GM18508 (cell line): ENCODE measurements around the gene RAB40B.

Experiments
- ATAC-seq: cut with Tn5 transposase; IDR thresholded peaks from one replicate; pipeline ENCODE4 v1.9.1; 2021; ENCODE audit warnings: moderate number of reproducible peaks; ENCODE audit not compliant: insufficient read depth, unreplicated experiment

The RAB40B gene

DNA sequence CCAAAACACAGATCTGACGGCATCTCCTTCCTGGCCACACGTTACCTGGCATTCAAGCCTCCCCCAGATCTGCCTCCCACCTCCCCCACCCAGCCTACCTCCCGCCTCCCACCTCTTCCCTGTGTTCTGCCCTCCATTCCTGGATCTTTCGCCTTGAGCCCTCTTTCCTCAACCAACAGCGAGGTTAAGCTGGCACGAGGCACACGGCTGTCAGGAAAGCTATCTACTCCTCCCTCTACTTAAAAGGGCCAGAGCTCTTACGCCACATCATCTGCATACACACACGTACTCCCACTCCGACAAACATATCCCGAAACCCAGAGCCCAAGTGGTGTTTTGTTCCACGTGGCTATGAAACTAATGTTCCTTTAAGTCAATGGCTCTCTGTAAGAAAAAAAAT lies 68.3 kb downstream of the RAB40B start:
- ATAC-seq, result no peak

DNA sequence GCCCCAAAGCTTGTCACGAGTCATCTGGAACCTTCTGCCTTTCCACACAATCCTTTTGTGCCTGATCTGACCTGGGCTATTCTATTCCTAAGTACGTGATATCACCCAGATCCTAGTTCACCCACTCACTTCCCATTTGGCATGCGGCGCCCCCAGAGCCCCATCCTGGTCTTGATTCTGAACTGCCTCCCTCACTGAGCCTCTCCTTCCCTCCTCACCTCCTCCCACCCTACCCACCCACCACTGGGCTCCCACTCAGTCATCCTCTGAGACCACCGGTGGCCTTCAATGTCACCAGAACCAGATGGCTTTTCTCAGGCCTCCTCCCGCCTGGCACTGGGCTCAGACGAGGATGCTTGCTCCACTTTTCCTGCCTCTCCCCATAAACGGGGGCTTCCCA lies 68.8 kb downstream of the RAB40B start:
- no peak for ATAC-seq

DNA sequence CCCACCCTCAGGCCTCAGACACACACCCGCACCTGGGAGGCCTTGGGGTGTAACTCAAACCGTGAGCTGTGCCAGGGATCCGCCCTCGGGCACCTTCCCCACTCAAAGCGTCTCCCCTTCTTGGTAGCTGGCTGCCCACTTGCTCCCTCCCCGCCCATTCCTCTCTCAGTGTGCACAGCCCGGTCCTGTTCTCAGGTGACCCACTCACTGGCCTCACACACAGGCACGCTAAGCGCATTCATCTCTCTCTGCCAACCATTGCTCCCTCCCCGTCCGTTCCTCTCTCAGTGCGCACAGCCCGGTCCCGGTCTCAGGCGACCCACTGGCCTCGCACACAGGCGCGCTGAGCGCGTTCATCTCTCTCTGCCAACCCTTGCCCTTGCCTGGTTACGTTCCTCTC lies 71.1 kb downstream of the RAB40B start:
- ATAC-seq, result no peak

DNA sequence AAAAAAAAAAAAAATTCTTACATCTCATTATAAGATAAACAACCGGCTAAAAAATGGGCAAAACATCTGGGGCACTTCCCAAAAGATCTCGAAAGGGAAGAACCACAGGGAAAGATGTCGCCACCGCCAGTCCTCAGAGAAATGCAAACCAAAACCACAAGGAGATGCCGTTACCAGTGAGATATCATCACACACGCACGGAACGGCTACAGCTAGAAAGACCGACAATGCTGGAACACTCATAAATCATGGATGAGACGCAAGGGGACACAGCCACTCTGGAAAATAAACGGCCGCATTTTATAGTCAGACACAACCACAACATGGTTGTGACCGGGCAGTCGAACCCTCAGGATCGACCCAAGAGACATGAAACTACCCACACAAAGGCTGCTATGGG lies 74.8 kb downstream of the RAB40B start:
- ATAC-seq, result no peak

DNA sequence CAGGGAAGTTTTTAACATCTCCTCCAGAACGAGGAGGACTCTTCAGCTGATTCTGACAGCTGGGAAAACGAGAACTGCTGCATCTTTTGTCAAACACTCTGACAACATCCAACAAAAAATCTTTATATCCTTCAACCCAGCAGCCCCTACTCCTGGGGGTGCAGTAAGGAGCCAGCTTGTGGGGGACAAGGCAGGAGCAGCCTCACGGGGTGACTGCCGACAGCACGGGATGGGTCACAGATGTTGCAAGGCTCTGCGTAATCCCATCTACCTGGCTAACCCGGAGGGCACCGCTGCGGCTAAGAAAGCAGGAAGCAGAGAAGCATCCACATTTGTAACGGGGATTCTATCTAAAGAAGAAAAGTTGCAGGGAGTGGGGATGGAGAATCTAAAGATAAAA lies 78.9 kb downstream of the RAB40B start:
- no peak for ATAC-seq

DNA sequence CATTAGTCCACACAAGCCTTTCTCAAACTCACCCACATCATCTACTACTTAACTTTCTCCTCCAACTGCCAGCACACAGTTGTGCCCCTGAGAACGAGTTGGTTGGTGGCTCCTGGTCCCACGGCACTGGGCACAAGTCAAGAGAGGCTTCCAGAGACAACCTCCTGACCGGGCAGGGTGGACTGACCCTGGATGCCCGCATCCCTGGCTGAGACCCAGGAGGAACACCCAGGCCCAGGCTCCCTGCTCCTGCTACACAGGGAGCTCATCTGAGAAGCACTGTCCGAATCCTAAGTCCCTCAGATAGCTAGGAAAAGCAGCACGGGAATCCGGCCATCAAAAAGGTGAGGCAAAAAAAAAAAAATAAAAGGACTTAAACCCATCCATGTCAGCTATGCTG lies 79.3 kb downstream of the RAB40B start:
- no peak for ATAC-seq

DNA sequence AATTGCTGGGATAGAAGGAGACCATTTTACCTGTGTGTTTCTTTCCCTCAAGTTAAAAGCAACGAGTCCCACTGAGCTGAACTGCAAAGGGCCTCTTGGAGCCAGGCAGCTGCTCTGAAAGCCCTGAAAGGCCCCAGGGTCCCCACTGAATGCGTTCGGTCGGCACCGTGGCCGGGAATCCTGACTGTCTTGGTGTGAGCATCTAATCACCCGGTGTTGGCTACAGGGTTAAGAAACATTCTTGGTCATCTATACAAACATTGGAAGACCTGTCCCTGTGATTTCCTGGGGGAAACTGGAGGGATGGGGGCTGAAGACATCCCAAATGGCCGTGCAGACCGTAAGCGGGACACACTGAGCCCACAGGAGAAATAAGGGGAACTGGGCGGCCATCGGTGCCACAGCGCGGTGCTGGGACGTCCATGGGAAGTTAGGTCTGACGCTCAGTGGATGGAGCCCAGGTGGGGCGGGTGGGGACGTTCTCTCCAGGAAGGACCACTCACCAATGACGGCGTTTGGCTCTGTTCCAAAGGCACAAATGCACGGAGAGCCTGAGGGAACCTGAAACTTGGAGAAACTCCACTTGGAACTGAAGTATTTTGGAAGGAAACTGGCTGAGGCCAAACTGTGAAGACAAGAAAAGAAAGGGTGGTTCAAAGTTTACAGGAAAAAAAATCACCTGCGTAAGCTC lies 82.3 kb downstream of the RAB40B start:
- no peak for ATAC-seq

DNA sequence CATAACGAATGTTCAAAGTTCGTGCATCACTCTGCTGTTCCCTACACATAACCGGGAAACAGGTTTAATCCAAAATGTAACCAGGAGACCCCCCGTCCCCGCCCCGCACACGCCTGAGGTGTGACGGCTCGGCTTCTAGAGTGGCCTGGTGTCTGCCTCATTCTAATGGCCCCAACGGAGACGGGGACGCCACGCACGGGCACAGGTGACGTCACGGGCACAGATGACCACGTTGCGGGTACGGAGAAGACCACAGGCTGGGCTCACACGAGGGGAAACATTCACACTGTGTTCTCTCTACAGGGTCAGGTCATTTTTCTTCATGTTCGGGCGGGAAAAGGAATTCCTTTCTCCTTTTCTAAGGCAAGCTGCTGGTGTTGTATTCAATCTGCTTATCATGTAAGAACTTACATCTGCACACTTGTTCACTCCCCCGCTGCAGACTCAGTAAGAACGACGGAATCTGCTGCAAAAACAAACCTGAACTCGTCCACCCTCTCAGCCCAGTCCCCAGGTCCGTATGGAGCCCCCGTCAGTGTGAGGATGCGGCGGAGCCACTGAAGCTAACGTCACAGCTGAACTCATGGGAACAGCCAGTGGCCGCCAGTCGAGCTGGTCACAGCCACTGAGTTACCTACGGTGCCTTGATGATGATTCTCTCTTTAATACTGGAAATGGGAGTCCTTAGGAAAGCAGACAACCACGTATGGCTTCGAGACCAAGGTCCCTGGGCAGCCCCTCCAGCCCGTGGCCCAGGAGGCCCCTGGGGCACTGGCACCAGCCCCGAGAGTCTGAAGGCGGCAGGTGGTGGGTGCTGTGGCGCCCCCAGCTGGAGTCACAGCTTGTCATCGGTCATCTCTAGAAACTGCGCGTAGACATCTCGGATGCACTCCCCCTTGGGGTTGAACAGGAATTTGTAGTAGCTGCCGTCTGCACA lies 83.1 kb downstream of the RAB40B start:
- no peak for ATAC-seq

DNA sequence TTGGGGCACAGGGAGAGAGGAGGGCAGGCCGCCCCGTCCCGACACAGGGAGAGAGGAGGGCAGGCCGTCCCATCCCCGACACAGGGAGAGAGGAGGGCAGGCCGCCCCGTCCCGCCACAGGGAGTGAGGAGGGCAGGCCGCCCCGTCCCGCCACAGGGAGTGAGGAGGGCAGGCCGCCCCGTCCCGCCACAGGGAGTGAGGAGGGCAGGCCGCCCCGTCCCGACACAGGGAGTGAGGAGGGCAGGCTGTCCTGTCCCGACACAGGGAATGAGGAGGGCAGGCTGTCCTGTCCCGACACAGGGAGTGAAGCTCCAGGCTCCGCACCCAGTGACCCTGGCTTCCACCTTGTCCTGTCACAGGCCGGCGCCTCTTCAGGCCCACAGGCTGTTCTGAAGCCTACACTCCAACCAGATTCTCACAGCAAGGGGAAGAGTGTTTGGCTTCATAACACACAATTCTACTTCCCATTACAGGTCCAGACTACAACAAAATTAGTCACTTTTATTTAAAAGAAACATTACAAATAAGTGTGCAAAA lies 84.3 kb downstream of the RAB40B start:
- no peak for ATAC-seq

DNA sequence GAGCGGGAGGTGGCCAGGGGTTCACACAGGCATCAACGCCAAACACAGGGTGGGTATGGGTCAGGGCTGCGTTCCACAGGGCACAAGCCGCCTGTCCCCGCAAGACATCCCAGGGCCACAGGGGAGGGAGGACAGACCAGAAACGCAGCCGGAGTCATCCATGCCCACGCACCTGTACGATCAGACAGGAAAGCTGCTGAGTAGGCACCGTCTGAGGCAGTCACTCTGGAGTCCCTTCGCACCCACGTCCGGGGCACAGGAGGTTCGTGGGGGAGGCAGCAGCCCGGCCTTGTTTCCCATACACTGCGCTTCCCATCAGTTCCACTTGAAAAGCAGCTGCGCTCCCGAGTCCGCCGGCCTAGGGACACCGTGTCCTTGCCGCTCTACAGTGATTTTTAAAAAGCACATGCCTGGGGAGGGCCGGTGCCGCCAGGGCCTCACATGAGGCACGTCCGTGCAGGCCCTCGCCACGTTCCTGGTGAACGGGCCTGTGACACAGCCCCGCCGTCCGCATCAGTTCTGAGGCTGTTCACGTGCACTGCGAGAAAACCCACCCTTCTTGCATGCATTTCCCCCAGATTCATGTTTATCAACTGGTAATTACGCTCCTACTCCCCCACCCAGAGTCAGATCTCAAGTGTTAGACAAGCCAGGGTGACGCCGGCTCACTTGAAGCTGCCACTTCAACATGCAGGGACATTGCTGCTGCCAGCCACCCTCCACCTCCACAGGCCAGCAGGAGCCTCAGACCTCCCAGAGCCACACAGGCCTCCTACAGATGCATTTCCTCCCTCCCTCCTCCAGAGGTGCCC lies 85.0 kb downstream of the RAB40B start:
- ATAC-seq, result no peak

DNA sequence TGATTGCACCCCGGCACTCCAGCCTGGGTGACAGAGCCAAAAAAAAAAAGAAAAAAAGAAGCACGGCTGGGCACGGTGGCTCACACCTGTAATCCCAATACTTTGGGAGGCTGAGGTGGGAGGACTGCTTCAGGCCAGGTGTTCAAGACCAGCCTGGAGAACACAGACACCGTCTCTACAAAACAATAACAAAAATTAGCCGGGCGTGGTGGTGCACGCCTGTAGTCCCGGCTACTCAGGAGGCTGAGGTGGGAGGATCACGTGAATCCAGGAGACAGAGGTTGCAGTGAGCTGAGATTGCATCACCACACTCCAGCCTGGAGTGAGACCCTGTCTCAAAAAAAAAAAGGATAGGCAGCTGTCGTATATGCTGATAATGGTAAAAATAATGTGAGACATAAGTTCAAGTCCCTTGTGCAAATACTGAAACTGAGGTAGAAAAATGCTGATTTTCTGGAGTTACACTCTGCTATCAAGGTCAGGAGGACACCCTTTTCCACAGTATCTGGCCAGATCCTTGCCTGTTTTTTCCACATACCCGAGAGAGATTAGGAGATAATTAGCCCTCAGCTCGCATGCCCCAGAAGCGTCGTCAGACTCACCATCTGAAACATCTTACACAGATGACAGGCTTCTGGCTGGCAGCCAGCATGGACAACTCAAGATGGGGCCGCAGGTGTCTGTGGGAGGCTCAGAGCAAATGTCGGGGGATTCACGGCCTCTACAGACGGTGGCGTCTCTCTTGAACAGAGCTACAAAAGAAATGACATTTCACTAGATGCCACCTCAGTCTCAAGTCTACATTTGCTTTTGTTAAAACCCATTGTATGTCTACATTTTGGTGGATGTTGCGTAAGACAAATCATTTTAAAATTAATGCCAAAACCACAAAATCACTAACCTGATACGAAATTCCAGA lies 87.1 kb downstream of the RAB40B start:
- ATAC-seq, result no peak

DNA sequence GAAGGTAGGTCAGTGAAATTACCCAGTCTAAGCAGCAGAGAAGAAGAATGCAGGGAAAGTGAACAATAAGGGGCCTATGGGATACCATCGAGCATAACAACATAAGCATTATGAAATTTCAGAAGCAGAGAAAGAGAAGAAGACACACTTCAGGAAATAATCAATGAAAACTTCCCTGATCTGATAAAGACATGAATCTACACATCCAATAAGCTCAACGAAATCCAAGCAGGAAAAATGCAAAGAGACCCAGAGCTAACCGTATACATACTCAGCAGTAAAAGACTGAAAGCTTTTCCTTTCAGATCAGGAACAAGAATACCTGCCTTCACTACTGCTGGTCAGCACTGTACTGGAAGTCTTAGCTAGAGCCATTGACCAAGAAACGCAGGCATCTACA lies 88.8 kb downstream of the RAB40B start:
- ATAC-seq, result no peak

DNA sequence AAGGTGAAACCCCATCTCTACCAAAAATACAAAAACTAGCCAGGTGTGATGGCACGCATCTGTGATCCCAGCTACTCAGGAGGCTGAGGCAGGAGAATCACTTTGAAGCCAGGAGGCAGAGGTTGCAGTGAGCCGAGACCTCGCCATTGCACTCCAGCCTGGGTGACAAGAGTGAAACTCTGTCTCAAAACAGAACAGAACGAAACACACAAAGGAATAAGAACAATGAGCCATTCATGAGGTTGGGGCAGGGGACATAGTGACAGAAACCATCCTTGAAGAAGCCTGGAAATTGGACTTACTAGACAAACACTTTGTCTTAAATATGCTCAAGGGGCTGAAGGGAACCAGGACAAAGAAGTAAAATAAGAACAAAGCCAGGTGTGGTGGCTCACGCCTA lies 89.7 kb downstream of the RAB40B start:
- no peak for ATAC-seq

DNA sequence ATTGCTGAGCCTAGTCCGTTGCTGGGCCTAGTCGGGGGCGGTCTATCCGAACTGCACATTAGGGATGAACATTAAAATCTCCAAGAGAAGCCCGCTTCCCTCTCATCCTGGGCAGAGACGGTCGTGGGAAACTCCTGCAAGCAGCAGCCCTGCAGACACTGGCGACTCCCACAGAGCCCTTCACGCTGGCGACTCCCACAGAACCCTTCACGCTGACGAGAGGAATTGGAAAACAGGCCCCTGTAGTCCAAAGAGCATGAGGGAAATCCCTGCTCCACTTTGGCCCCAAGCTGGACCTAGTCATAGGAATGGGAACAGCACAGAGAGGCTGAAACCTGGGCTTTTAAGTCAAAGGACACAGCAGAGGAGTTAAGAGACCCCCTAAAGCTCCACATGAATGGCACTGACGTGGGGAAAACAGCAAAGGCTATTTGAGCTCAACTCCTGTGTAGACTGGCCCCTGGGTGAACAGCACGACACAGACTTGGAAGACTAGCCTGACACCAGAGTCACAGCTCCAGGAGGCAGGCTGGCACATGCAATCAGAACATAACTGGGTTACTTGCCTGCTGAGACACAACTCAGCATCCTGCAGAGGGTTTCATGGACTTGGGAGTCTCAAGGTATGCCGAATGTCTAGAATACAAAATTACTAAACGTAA lies 92.4 kb downstream of the RAB40B start:
- no peak for ATAC-seq
